Measurements from ENCODE around the gene ZIC4. TPM values are rescaled to one million over a fixed set of nuclear protein-coding genes. Genes with fewer than 3 reads are reported as not detected.
A peak's percentile ranks its signal among the peaks of the same experiment; 100 is the strongest.

The ZIC4 gene
- total and polyA plus RNA-seq, 5 experiments from 2014 or later, result not detected

DNA sequence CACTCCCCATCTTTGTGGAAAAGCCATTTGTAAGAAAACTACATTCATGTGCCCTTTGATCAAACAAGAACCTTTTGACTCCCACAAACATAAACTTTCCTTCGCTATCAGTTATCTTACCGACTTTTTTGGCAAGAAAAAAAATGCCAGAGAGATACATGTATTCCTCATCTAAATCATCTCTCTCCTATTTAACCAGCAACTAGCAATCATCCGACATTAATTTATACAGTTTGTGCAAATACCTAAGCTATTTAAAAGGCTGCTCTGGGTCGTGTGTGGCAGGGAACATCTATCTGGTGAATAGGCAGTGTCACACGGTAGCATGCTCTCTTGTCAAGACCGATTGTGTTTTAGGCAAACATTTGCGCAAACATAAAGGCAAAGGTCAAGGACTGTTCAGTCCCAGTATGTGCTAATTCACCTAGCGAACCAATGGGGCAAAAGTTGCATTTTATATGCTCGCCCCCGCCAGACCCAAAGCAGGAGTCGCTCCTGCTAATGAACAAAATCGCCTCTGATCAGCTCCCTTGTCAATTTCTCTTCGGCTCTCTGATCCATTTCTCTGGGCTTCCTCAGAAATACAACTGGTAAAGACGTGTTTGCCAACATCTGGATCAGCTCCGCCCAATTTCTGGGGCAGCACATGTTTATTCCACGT is 37.7 kb downstream of the ZIC4 start:
- no peak for ATAC-seq

DNA sequence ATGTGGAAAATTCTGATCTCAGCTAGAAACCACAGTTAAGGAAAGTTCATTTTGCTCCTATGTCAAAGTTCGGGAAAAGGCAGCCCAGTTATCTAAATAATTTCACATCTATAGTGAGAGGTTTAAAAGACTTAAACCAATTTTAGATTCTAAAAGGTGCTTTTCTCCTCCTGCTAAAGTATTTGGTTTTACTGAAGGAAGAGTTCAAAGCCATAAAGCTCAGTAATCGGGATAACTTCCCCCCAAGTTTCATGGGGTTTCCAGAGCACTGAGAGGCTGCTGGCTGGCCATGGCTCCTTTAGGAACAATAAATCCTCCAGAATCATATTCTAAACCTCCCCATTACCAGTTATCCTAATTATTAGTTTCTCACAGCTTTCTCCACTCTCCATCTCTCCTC is 38.2 kb downstream of the ZIC4 start:
- DNase-seq (no peak), ATAC-seq (no peak)
- no peaks in the 10 kb centered on the region for H3K4me1 Mint-ChIP-seq
- H3K27me3 Mint-ChIP-seq, result peaks cover 35 to 85% (median 63%) of the 10 kb centered on the region in 5 donors
- POLR2A ChIA-PET, result no interaction called here
- H3K36me3 Mint-ChIP-seq, result peaks cover 3 to 26% (median 18%) of the 10 kb centered on the region in 3 donors
- H3K9me3 Mint-ChIP-seq, result peaks cover 0 to 33% (median 13%) of the 10 kb centered on the region in 9 donors
- H3K4me3 Mint-ChIP-seq, result no peak overlapping the region
- no peak overlapping the region for H3K27ac Mint-ChIP-seq

More for the DNA sequence above, 37.7 kb downstream of the ZIC4 start:
- POLR2A ChIA-PET, result no interaction called here
- Mint-ChIP-seq H3K4me3 (no peak overlapping the region), H3K27me3 (peaks cover 40 to 85% (median 65%) of the 10 kb centered on the region in 5 donors), H3K27ac (no peak overlapping the region), H3K9me3 (peaks cover 0 to 37% (median 16%) of the 10 kb centered on the region in 9 donors), H3K4me1 (no peaks in the 10 kb centered on the region), H3K36me3 (peaks cover 3 to 26% (median 21%) of the 10 kb centered on the region in 3 donors)
- no peak for DNase-seq

- peaks cover 34 to 80% (median 58%) of the 10 kb centered on the region in 5 donors for H3K27me3 Mint-ChIP-seq
- POLR2A ChIA-PET, result no interaction called here
- peaks cover 3 to 26% (median 17%) of the 10 kb centered on the region in 3 donors for H3K36me3 Mint-ChIP-seq
- H3K4me1 Mint-ChIP-seq, result no peaks in the 10 kb centered on the region
- peaks cover 0 to 30% (median 12%) of the 10 kb centered on the region in 9 donors for H3K9me3 Mint-ChIP-seq
- no peak overlapping the region for H3K4me3 Mint-ChIP-seq
- no peak overlapping the region for H3K27ac Mint-ChIP-seq
- DNase-seq (no peak), ATAC-seq (no peak)
Observed at GRCh38 chr3:147367676-147368075, 38.7 kb downstream of the ZIC4 start.

DNA sequence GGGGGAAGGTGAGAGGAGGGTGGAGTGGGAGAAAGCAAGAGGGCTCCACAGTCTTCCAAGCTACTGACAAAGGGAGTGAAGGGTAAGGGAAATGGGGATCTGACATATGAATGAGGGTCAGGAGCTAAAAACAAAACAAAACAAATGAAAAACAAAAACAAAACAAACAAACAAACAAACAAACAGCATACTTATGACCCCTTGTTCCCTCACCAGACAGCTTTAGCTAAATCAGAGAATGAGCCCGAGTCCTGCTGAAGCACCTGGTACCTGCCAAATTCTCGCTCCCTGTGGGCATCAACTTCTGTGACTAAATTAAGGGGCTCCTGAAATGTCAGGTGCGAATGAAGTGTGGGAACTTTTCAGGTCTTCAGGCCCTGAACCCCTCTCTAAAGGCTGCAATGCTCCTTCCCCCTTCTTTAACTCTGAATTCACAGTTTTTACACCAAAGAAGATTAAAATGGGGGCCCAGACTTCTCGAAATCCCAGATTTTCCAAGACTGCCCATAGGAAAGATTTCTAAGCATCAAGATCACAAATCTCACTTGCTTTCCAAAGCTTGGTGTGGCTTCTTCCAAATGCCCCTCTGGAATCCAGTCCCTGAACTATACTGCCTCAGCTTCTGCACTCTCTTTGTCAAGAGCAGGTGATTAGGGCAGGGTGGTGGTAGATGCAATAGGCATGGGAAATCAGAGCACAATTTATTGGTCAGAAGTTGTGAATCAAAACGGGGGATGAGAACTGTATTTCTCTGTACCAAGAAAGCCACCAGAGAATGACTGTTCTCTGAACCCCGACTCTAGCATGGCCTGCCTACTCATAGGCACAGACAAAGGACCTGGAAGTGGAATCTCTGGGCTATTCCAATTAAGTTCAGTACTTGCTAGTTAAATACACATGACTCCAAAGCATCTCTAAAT is 40.9 kb downstream of the ZIC4 start:
- H3K36me3 Mint-ChIP-seq, result peaks cover 0 to 8% (median 7%) of the 10 kb centered on the region in 3 donors
- ATAC-seq, result no peak

DNA sequence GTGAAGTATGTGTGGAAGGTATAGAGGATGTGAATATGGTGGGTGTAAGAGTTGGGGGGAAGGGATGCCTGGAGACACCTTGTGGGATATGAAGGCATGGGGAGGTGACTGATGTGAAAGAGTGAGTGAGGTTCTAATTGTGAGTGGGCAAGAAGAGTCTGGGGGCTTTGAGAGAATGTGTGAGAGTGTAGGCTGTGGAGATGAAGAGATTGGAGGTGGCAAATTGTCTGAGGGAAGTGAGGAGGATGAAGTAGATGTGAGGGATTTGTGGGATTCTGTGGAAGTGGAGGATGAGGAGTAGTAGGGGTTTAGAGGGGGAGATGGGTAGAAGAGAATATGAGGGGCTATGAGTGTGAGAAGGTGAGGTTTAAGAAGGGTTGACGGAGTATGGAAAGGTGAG is 41.6 kb downstream of the ZIC4 start:
- ATAC-seq (no peak), DNase-seq (no peak)
- peaks cover 0 to 11% (median 8%) of the 10 kb centered on the region in 4 donors for H3K4me1 Mint-ChIP-seq
- no peak overlapping the region for H3K4me3 Mint-ChIP-seq
- peaks cover 0 to 20% (median 11%) of the 10 kb centered on the region in 9 donors for H3K9me3 Mint-ChIP-seq
- POLR2A ChIA-PET, result no interaction called here
- H3K36me3 Mint-ChIP-seq, result peaks cover 0 to 4% (median 4%) of the 10 kb centered on the region in 3 donors
- no peak overlapping the region for H3K27ac Mint-ChIP-seq
- H3K27me3 Mint-ChIP-seq, result peaks cover 28 to 72% (median 54%) of the 10 kb centered on the region in 5 donors

More for the DNA sequence above, 40.9 kb downstream of the ZIC4 start:
- Mint-ChIP-seq H3K9me3 (peaks cover 0 to 24% (median 11%) of the 10 kb centered on the region in 9 donors), H3K27me3 (peaks cover 30 to 72% (median 54%) of the 10 kb centered on the region in 5 donors), H3K4me1 (peaks cover 0 to 10% (median 7%) of the 10 kb centered on the region in 4 donors), H3K27ac (no peak overlapping the region), H3K4me3 (no peak overlapping the region)
- DNase-seq, result no peak
- POLR2A ChIA-PET, result no interaction called here

- POLR2A ChIA-PET, result no interaction called here
- Mint-ChIP-seq H3K27me3 (peaks cover 37 to 78% (median 58%) of the 10 kb centered on the region in 5 donors), H3K4me1 (peaks cover 0 to 11% (median 8%) of the 10 kb centered on the region in 4 donors), H3K27ac (peak overlapping the region in 1 of 10 donors; percentile 61), H3K36me3 (peaks cover 0 to 9% (median 2%) of the 10 kb centered on the region in 3 donors), H3K9me3 (peaks cover 0 to 30% (median 15%) of the 10 kb centered on the region in 9 donors), H3K4me3 (peak overlapping the region in 1 of 10 donors; percentile 56)
- ATAC-seq, result peak in 1 of 2 donors; percentile 18
- no peak for DNase-seq
Observed at GRCh38 chr3:147361454-147362420, 44.6 kb downstream of the ZIC4 start.

- DNase-seq, result peak in 3 of 10 donors; percentile 3 to 27 (median 8)
Observed at GRCh38 chr3:147360646-147361453, 45.5 kb downstream of the ZIC4 start.

GRCh38 chr3:147360051-147360439 is 46.3 kb downstream of the ZIC4 start:
- H3K4me1 Mint-ChIP-seq, result peaks cover 0 to 11% (median 8%) of the 10 kb centered on the region in 4 donors
- peaks cover 0 to 39% (median 15%) of the 10 kb centered on the region in 9 donors for H3K9me3 Mint-ChIP-seq
- peaks cover 0 to 21% (median 2%) of the 10 kb centered on the region in 3 donors for H3K36me3 Mint-ChIP-seq
- POLR2A ChIA-PET, result no interaction called here
- peak overlapping the region in 1 of 10 donors; percentile 18 for H3K27ac Mint-ChIP-seq
- ATAC-seq (no peak), DNase-seq (no peak)
- peaks cover 49 to 85% (median 68%) of the 10 kb centered on the region in 5 donors for H3K27me3 Mint-ChIP-seq
- H3K4me3 Mint-ChIP-seq, result no peak overlapping the region

More at GRCh38 chr3:147360646-147361453, 45.5 kb downstream of the ZIC4 start:
- Mint-ChIP-seq H3K27ac (peak overlapping the region in 1 of 10 donors; percentile 61), H3K9me3 (peaks cover 0 to 36% (median 15%) of the 10 kb centered on the region in 9 donors), H3K27me3 (peaks cover 44 to 85% (median 65%) of the 10 kb centered on the region in 5 donors), H3K36me3 (peaks cover 0 to 14% (median 2%) of the 10 kb centered on the region in 3 donors), H3K4me3 (peak overlapping the region in 2 of 10 donors; percentile 18 to 56), H3K4me1 (peaks cover 0 to 11% (median 8%) of the 10 kb centered on the region in 4 donors)
- POLR2A ChIA-PET, result no interaction called here
- ATAC-seq, result peak in 1 of 2 donors; percentile 74

- Mint-ChIP-seq H3K4me3 (no peak overlapping the region), H3K9me3 (peaks cover 0 to 34% (median 15%) of the 10 kb centered on the region in 9 donors), H3K4me1 (peaks cover 0 to 11% (median 8%) of the 10 kb centered on the region in 4 donors), H3K36me3 (peaks cover 0 to 22% (median 0%) of the 10 kb centered on the region in 3 donors), H3K27ac (peak overlapping the region in 1 of 10 donors; percentile 18), H3K27me3 (peaks cover 46 to 85% (median 67%) of the 10 kb centered on the region in 5 donors)
- POLR2A ChIA-PET, result no interaction called here
- DNase-seq (no peak), ATAC-seq (no peak)
Observed at GRCh38 chr3:147359177-147360050, 46.9 kb downstream of the ZIC4 start.

DNA sequence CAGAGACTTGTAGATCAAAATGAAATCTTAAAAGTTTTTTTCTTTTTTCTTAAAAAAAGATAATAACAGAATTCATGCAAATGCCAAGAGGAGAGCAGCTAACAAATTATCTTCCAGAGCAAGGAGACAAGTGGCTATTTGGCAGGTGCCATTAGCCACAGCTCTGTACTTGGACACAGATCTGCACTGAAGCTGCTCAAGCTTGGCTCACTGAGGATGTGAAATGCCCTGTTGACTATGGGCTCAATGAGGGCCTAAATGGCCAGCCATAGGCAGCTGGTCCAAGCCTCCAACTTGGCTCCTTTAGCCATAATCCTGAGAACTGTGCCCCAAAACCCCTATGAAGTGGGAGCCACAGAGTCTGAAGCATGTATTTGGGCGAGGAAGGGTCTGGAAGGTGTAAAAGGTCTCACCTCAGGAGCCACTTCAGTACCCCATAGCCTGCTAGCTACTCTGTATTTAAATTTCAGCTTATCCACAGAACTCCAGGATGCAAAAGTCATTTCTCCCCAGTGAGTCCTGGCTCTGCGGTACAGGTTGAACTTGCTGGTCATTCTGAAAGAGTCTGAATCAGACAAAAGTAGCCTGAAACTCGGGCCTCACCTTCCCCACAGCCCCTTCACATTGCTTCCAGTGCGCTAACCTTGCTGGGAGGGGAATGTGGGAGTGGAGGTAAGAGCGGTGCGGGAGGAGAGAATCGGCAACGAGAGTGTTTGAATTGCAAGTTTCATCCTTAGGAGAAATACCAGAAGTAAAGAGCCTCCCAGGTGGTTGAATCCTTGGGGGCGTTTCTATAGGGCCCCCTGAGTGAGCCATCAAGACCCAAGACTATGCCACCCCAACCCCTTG is 48.0 kb downstream of the ZIC4 start:
- peaks cover 48 to 85% (median 73%) of the 10 kb centered on the region in 5 donors for H3K27me3 Mint-ChIP-seq
- POLR2A ChIA-PET, result no interaction called here
- peaks cover 0 to 25% (median 0%) of the 10 kb centered on the region in 3 donors for H3K36me3 Mint-ChIP-seq
- DNase-seq (no peak), ATAC-seq (no peak)
- H3K9me3 Mint-ChIP-seq, result peaks cover 0 to 35% (median 12%) of the 10 kb centered on the region in 9 donors
- H3K27ac Mint-ChIP-seq, result no peak overlapping the region
- H3K4me1 Mint-ChIP-seq, result peaks cover 0 to 11% (median 8%) of the 10 kb centered on the region in 4 donors
- no peak overlapping the region for H3K4me3 Mint-ChIP-seq

All from naive thymus-derived CD8-positive, alpha-beta T cell (primary cell).